C4-2B (cell line): ENCODE measurements around the gene SAMM50.

ENCODE experiments used
- ZFX ChIP-seq: fragments of 450-650 bp; IDR thresholded peaks from 2 replicates; pipeline ENCODE4 v1.6.1; 2017
- TF ChIP-seq, protein P1 (sequence below): fragments of 450-650 bp; conservative IDR thresholded peaks from 2 replicates; pipeline ENCODE4 v1.5.1; 2017; ENCODE audit warnings: mild to moderate bottlenecking

GRCh38 chr22:44012591-44012990, 57.3 kb downstream of the SAMM50 start:
- TF ChIP-seq, protein P1, sequence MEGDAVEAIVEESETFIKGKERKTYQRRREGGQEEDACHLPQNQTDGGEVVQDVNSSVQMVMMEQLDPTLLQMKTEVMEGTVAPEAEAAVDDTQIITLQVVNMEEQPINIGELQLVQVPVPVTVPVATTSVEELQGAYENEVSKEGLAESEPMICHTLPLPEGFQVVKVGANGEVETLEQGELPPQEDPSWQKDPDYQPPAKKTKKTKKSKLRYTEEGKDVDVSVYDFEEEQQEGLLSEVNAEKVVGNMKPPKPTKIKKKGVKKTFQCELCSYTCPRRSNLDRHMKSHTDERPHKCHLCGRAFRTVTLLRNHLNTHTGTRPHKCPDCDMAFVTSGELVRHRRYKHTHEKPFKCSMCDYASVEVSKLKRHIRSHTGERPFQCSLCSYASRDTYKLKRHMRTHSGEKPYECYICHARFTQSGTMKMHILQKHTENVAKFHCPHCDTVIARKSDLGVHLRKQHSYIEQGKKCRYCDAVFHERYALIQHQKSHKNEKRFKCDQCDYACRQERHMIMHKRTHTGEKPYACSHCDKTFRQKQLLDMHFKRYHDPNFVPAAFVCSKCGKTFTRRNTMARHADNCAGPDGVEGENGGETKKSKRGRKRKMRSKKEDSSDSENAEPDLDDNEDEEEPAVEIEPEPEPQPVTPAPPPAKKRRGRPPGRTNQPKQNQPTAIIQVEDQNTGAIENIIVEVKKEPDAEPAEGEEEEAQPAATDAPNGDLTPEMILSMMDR, result no peak
- no peak for TF ChIP-seq ZFX
